Loucy (cell line): ENCODE data around the gene LIME1.
A peak's percentile ranks its signal among the peaks of the same experiment; 100 is the strongest.

ENCODE experiments used
- H2AFZ ChIP-seq: fragments of 200-600 bp; sonication (generic); 2 replicates; pipeline ENCODE4 v1.6.0; 2016; ENCODE audit warnings: antibody characterized with exemption, mild to moderate bottlenecking, low read length, moderate library complexity
- H3F3A ChIP-seq: fragments of 200-600 bp; 2 replicates; pipeline ENCODE4 v1.6.0; 2016; ENCODE audit warnings: antibody characterized with exemption, low read depth, mild to moderate bottlenecking
- H3K27me3 ChIP-seq: fragments of 200-600 bp; sonication (generic); 2 replicates; pipeline ENCODE4 v1.6.1; 2014; ENCODE audit warnings: low read length, mild to moderate bottlenecking; ENCODE audit not compliant: insufficient read depth, poor library complexity, severe bottlenecking
- H3K36me3 ChIP-seq: fragments of 200-600 bp; sonication (generic); 2 replicates; pipeline ENCODE4 v1.6.1; 2016; ENCODE audit warnings: low read length; ENCODE audit not compliant: insufficient read depth
- H3K4me1 ChIP-seq: fragments of 200-600 bp; sonication (generic); 2 replicates; pipeline ENCODE4 v1.5.1; 2014; ENCODE audit warnings: low read length, mild to moderate bottlenecking; ENCODE audit not compliant: insufficient read depth, poor library complexity, severe bottlenecking
- H3K4me2 ChIP-seq: fragments of 200-600 bp; sonication (generic); 2 replicates; pipeline ENCODE4 v1.6.0; 2014; ENCODE audit warnings: antibody characterized with exemption, low read length, low read depth, mild to moderate bottlenecking; ENCODE audit not compliant: poor library complexity, severe bottlenecking
- H3K4me3 ChIP-seq: fragments of 200-600 bp; sonication (generic); 2 replicates; pipeline ENCODE4 v1.5.1; 2014; ENCODE audit warnings: low read length, mild to moderate bottlenecking, mixed read lengths; ENCODE audit not compliant: poor library complexity, severe bottlenecking
- H3K79me2 ChIP-seq: fragments of 200-600 bp; sonication (generic); 2 replicates; pipeline ENCODE4 v1.6.1; 2014; ENCODE audit warnings: low read length; ENCODE audit not compliant: insufficient read depth
- H3K9ac ChIP-seq: fragments of 200-600 bp; sonication (generic); 2 replicates; pipeline ENCODE4 v1.6.0; 2014; ENCODE audit warnings: mild to moderate bottlenecking, low read depth, low read length, moderate library complexity; ENCODE audit not compliant: poor library complexity, severe bottlenecking
- H3K9me2 ChIP-seq: fragments of 200-600 bp; sonication (generic); replicated peaks from 2 replicates; pipeline ENCODE4 v1.6.1; 2016; ENCODE audit warnings: low read depth, low read length, mixed read lengths
- H3K9me3 ChIP-seq: fragments of 200-600 bp; sonication (generic); 2 replicates; pipeline ENCODE4 v1.6.1; 2014; ENCODE audit warnings: mild to moderate bottlenecking, antibody characterized with exemption, low read length, low read depth; ENCODE audit not compliant: insufficient read depth
- H4K20me1 ChIP-seq: fragments of 200-600 bp; sonication (generic); 2 replicates; pipeline ENCODE4 v1.6.0; 2014; ENCODE audit warnings: antibody characterized with exemption, low read length, mild to moderate bottlenecking; ENCODE audit not compliant: insufficient read depth, poor library complexity, severe bottlenecking
- CTCF ChIP-seq: fragments of 200-600 bp; sonication (generic); conservative IDR thresholded peaks from 2 replicates; pipeline ENCODE4 v1.5.1; 2014; ENCODE audit warnings: mild to moderate bottlenecking, antibody characterized with exemption, low read length
- EZH2phosphoT487 ChIP-seq: fragments of 200-600 bp; IDR thresholded peaks from 2 replicates; pipeline ENCODE4 v1.6.1; 2018; ENCODE audit warnings: antibody characterized with exemption, mild to moderate bottlenecking, moderate library complexity, borderline replicate concordance

Gene LIME1

GRCh38 chr20:63754008-63754407, 17.5 kb downstream of the LIME1 start:
- H3F3A ChIP-seq = no peaks in the 10 kb centered on the region
- no peaks in the 10 kb centered on the region for H3K9me3 ChIP-seq
- no peaks in the 10 kb centered on the region for H3K79me2 ChIP-seq
- H3K4me1 ChIP-seq = peaks cover 36% of the 10 kb centered on the region
- no peaks in the 10 kb centered on the region for H3K27me3 ChIP-seq
- H3K9ac ChIP-seq = no peak overlapping the region
- no peaks in the 10 kb centered on the region for H4K20me1 ChIP-seq
- H3K36me3 ChIP-seq = no peaks in the 10 kb centered on the region
- no peaks in the 10 kb centered on the region for H3K9me2 ChIP-seq
- no peak overlapping the region for H2AFZ ChIP-seq
- no peak overlapping the region for H3K4me3 ChIP-seq
- H3K4me2 ChIP-seq = no peak overlapping the region
- TF ChIP-seq EZH2phosphoT487 = no peak
- no peak for TF ChIP-seq CTCF

- Histone ChIP-seq H3K36me3 (no peaks in the 10 kb centered on the region), H3K27me3 (no peaks in the 10 kb centered on the region), H3K4me3 (no peak overlapping the region), H3K4me2 (peak overlapping the region; percentile 32), H3F3A (no peaks in the 10 kb centered on the region), H3K79me2 (no peaks in the 10 kb centered on the region), H3K4me1 (peaks cover 21% of the 10 kb centered on the region), H2AFZ (no peak overlapping the region), H4K20me1 (no peaks in the 10 kb centered on the region), H3K9me3 (no peaks in the 10 kb centered on the region), H3K9me2 (no peaks in the 10 kb centered on the region), H3K9ac (no peak overlapping the region)
- TF ChIP-seq EZH2phosphoT487 = no peak
- no peak for TF ChIP-seq CTCF
Observed at GRCh38 chr20:63755933-63756647, 19.6 kb downstream of the LIME1 start.

GRCh38 chr20:63756648-63756991, 20.2 kb downstream of the LIME1 start:
- no peaks in the 10 kb centered on the region for H3K36me3 ChIP-seq
- H3K4me2 ChIP-seq = peak overlapping the region; percentile 32
- H3K9me2 ChIP-seq = no peaks in the 10 kb centered on the region
- H4K20me1 ChIP-seq = no peaks in the 10 kb centered on the region
- H3F3A ChIP-seq = no peaks in the 10 kb centered on the region
- no peaks in the 10 kb centered on the region for H3K9me3 ChIP-seq
- peaks cover 17% of the 10 kb centered on the region for H3K4me1 ChIP-seq
- no peak overlapping the region for H3K4me3 ChIP-seq
- no peaks in the 10 kb centered on the region for H3K27me3 ChIP-seq
- no peaks in the 10 kb centered on the region for H3K79me2 ChIP-seq
- no peak overlapping the region for H2AFZ ChIP-seq
- H3K9ac ChIP-seq = no peak overlapping the region
- TF ChIP-seq CTCF (no peak), EZH2phosphoT487 (no peak)
